Calu3 (cell line): ENCODE results near the gene MARCHF11. TPM values are rescaled to one million over a fixed set of nuclear protein-coding genes. Genes with fewer than 3 reads are reported as not detected.

Source experiments
- BruUV-seq: library from RNA; stranded (reverse); fragments of 400-500 nt; replicated peaks from 2 replicates; lab custom pipeline; 2021; lab: Mats Ljungman, UMichigan
- CTCF ChIA-PET: fragments of 300-600 bp; sonication (Branson Sonifier 250); formaldehyde crosslinking; loops from one replicate; lab custom pipeline; 2022; ENCODE audit warnings: antibody characterized with exemption; lab: Charles Lee
- DNase-seq: peaks from one replicate; pipeline ENCODE4 v3.0.0; 2022
- H3K27ac Mint-ChIP-seq: one replicate; pipeline ENCODE4 v1.8.0; 2022; ENCODE audit warnings: mixed read lengths; ENCODE audit not compliant: unreplicated experiment
- H3K27me3 Mint-ChIP-seq: one replicate; pipeline ENCODE4 v1.8.0; 2022; ENCODE audit warnings: mixed read lengths; ENCODE audit not compliant: unreplicated experiment
- H3K36me3 Mint-ChIP-seq: one replicate; pipeline ENCODE4 v1.8.0; 2022; ENCODE audit warnings: mild to moderate bottlenecking, moderate library complexity, mixed read lengths; ENCODE audit not compliant: insufficient read depth, unreplicated experiment
- H3K4me1 Mint-ChIP-seq: one replicate; pipeline ENCODE4 v1.8.0; 2022; ENCODE audit warnings: mild to moderate bottlenecking, low read depth, mixed read lengths; ENCODE audit not compliant: unreplicated experiment
- H3K4me3 Mint-ChIP-seq: one replicate; pipeline ENCODE4 v1.8.0; 2022; ENCODE audit warnings: mild to moderate bottlenecking, low read depth, moderate library complexity, mixed read lengths; ENCODE audit not compliant: unreplicated experiment
- H3K9me3 Mint-ChIP-seq: one replicate; pipeline ENCODE4 v1.8.0; 2022; ENCODE audit warnings: low read depth, mixed read lengths; ENCODE audit not compliant: unreplicated experiment
- CTCF ChIP-seq: fragments of 200-600 bp; IDR thresholded peaks from one replicate; pipeline ENCODE4 v1.8.0; 2022; ENCODE audit warnings: antibody characterized with exemption; ENCODE audit not compliant: unreplicated experiment
- intact Hi-C: fragments of 100-400 bp; cut with micrococcal nuclease; formaldehyde crosslinking; loops from one replicate; pipeline ENCODE4 v1.10.0; 2022; ENCODE audit not compliant: unreplicated experiment
- total RNA-seq: library from RNA; stranded (reverse); gene quantifications from 2 replicates; pipeline ENCODE4 v1.2.3, GENCODE V29; 2022

MARCHF11 gene
- total RNA-seq, 1 experiment from 2014 or later = not detected

GRCh38 chr5:16120579-16120978 is 59.0 kb downstream of the MARCHF11 start:
- peaks cover 19% of the 10 kb centered on the region for H3K9me3 Mint-ChIP-seq
- DNase-seq = no peak
- BruUV-seq = no TSS peak
- no peaks in the 10 kb centered on the region for H3K36me3 Mint-ChIP-seq
- H3K27ac Mint-ChIP-seq = no peak overlapping the region
- CTCF ChIA-PET = no interaction called here
- no peak overlapping the region for H3K4me3 Mint-ChIP-seq
- no peaks in the 10 kb centered on the region for H3K4me1 Mint-ChIP-seq
- intact Hi-C loops = no loop called here
- no peaks in the 10 kb centered on the region for H3K27me3 Mint-ChIP-seq
- no peak for TF ChIP-seq CTCF

GRCh38 chr5:16119790-16120189 is 59.8 kb downstream of the MARCHF11 start:
- no TSS peak for BruUV-seq
- no peaks in the 10 kb centered on the region for H3K27me3 Mint-ChIP-seq
- no peak for TF ChIP-seq CTCF
- CTCF ChIA-PET = no interaction called here
- H3K27ac Mint-ChIP-seq = no peak overlapping the region
- no peaks in the 10 kb centered on the region for H3K4me1 Mint-ChIP-seq
- DNase-seq = no peak
- intact Hi-C loops = no loop called here
- H3K9me3 Mint-ChIP-seq = peaks cover 22% of the 10 kb centered on the region
- H3K4me3 Mint-ChIP-seq = no peak overlapping the region
- H3K36me3 Mint-ChIP-seq = no peaks in the 10 kb centered on the region

- Mint-ChIP-seq H3K27ac (no peak overlapping the region), H3K9me3 (peaks cover 17% of the 10 kb centered on the region), H3K4me3 (no peak overlapping the region), H3K27me3 (no peaks in the 10 kb centered on the region), H3K4me1 (no peaks in the 10 kb centered on the region), H3K36me3 (no peaks in the 10 kb centered on the region)
- no peak for TF ChIP-seq CTCF
- DNase-seq = no peak
- BruUV-seq = no TSS peak
- intact Hi-C loops = no loop called here
- CTCF ChIA-PET = no interaction called here
Measured at GRCh38 chr5:16115140-16115539, 64.5 kb downstream of the MARCHF11 start.

GRCh38 chr5:16108418-16108817 is 71.2 kb downstream of the MARCHF11 start:
- Mint-ChIP-seq H3K4me1 (no peaks in the 10 kb centered on the region), H3K36me3 (no peaks in the 10 kb centered on the region), H3K4me3 (no peak overlapping the region), H3K27ac (no peak overlapping the region), H3K27me3 (no peaks in the 10 kb centered on the region), H3K9me3 (peaks cover 7% of the 10 kb centered on the region)
- no peak for TF ChIP-seq CTCF
- CTCF ChIA-PET = no interaction called here
- no peak for DNase-seq
- intact Hi-C loops = no loop called here
- BruUV-seq = no TSS peak
